Activated CD4-positive, CD25-positive, alpha-beta regulatory T cell treated with anti-CD3 and anti-CD28 coated beads, Interleukin-2, amount 50 U/mL, for 16 hours (primary cell): ENCODE measurements around the gene ILK.

Experiments
- DNase-seq: peaks from one replicate; pipeline ENCODE4 v3.0.0-alpha.2; 2020; ENCODE audit warnings: low read depth, low spot score

Gene ILK

GRCh38 chr11:6621711-6622211 lies 18.2 kb downstream of the ILK start:
- DNase-seq, result no peak

DNA sequence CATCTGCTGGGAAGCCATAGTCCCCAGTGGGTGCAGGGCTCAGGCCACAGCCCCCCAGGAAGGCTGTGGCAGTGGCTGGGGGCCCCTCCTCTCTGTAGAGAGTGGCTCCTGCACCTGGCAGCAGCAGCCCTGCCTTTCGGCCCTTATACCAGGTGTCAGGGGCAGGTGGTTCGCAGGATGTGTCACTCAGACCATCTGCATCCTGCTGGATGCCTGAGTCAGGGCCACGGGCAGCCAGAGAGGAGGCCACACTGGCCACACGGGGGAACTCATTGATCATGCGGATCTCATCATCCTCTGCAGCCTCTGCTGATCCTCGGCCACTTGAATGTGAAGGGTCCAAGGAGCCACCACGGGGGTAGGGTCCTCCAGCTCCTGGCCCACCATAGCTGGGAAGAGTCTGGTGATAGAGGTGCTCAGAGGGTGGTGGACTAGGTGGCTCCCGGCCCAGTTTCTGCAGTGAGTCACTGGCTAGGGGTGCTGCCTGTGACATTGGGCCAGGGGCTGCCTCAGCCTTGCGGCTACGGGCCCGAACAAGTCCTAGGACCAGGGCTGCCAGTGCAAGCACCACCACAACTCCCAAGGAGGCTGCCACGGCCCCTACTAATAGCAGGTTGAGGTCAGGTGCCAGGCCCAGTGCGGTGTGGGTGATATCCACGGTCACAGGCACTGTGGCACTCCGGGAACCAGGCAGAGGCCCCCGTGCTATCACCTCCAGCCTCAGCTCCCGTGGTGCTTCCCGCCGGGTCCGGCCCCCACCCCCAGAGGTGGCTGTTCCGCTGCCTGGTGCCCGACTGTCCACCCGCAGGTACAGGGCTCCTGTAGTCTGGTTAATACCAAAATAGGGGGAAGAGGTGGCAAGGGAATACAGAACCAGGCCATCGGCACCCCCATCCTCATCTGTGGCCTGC lies 18.9 kb downstream of the ILK start:
- DNase-seq, result no peak

DNA sequence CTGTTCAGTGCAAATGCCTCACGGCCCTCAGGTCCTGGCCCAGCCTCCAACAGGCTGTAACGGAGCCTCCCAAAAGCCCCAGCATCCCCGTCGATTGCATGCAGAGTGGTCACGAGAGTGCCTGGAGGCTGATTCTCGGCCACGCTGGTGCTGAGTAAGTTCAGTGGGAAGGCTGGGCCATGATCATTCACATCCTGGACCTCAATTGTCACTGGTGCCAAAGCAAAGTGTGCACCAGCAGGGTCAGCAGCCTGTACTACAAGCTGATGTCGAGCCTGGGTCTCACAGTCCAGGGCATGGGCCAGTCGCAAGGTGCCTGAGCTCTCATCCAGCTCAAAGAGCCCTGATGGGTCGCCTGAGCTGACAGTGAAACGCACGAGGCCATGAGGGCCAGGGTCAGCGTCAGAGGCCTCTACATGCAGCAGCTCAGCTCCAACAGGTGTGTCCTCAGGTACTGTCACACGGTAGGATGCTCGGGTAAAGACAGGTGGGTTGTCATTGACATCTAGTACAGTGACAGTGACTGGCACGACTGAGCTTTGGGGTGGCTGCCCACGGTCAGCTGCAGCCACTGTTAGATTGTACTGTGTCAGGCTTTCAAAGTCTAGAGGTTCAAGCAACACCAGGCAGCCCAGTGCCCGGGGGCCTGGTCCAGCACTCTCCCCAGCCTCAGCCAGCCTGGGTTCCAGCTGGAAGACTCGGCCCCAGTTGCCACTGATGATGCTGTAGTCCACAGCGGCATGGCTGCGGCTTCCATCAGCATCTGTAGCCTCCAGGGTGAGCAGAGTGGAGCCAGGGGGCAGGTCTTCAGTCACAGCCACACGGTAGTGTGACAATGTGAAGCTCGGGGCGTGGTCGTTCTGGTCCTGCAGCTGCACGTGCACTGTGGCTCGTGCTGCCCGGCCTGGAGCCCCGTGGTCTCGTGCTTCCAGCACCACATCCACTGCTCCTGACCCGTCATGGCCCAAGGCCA lies 20.1 kb downstream of the ILK start:
- DNase-seq, result no peak

DNA sequence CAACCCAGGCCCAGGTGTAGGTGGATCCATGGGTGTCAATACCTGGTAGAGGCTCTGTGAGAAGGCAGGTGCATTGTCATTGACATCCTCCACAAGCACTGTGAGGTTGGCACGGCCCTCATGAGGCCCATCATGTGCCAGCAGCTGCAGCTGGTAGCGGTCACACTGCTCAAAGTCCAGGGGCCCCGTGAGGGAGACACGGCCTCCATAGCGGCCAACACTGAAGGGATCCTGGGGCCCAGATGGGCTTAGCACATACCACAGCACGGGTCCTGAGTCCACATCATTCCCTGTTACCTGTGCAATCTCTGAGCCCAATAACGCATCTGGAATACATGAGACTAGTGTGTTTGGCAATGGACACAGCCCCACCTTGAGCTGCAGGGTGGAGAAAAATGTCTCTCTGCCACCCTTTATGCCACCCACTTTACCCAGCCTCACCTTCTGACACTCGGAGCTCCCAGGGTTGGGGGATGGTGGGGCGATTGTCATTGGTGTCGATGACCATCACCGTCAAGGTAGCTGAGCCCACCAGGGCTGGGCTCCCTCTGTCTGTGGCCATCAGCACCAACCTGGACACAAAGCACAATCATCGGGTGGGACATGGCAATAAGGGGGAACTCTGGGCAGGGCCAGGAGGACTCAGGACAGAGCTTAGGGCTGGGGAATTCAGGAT lies 21.7 kb downstream of the ILK start:
- DNase-seq, result no peak

- no peak for DNase-seq
Measured at GRCh38 chr11:6625832-6626420, 22.4 kb downstream of the ILK start.

DNA sequence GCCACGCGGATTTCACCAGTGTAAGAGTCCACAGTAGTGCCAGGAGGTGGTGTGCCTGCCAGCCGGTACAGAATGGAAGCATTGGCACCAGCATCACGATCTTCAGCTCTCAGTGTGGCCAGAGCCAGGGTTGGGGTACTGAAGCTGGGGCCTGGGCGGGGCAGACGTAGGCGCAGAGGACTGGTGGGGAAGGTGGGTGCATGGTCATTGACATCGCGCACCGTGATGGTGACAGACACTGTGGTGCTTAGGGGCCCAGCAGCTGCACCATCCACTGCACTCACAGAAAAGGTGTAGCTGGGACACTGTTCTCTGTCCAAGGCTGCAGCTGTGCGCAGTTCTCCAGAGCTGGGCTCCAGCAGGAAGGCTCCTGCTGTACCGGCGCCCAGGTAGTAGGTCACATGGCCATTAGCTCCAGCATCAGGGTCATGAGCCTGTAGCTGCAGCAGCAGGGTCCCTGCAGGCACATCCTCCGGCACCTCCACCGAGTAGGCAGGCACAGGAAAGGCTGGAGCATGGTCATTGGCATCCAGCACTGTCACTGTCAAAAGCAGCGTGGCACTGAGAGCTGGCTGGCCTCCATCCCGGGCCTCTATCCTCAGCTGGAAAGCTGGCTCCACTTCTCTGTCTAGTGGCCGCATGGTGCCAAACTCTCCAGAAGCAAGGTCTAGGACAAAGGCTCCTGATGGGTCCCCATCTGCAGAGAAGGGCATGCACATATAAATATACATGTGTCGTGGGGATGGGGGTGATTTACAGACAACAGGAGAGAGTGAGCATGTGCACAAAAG lies 23.6 kb downstream of the ILK start:
- no peak for DNase-seq

DNA sequence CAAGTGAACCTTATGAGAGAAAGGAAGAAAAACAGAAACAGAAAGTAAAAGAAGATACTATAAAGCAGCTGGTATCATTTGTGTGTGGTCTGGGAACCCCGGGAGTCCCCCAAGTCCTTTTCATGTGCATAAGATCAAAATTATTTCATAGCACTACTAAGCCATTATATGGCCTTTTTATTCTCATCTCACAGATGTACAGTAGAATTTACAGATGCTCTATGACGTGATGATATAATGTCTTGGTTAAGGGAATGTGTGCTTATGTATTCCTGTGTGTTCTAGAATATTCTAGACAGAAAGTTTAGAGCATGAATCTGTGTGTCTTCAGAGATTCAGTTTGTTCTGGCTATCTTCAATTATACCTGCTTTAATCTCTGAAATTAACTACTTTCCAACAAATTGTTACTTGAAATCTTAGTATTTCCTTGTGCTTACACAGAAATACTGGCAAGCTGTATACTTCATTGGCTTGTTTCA lies 24.2 kb downstream of the ILK start:
- no peak for DNase-seq

GRCh38 chr11:6628526-6628925 lies 25.0 kb downstream of the ILK start:
- DNase-seq, result no peak

- DNase-seq, result no peak
Measured at GRCh38 chr11:6629573-6629891, 26.0 kb downstream of the ILK start.

GRCh38 chr11:6629892-6630631 lies 26.5 kb downstream of the ILK start:
- DNase-seq, result no peak

GRCh38 chr11:6630632-6631291 lies 27.2 kb downstream of the ILK start:
- no peak for DNase-seq

GRCh38 chr11:6631361-6631890 lies 27.9 kb downstream of the ILK start:
- DNase-seq, result no peak

- DNase-seq, result no peak
Measured at GRCh38 chr11:6632116-6633073, 28.8 kb downstream of the ILK start.

- no peak for DNase-seq
Measured at GRCh38 chr11:6633422-6634408, 30.1 kb downstream of the ILK start.

- no peak for DNase-seq
Measured at GRCh38 chr11:6634534-6634933, 31.0 kb downstream of the ILK start.

GRCh38 chr11:6635082-6635932 lies 31.7 kb downstream of the ILK start:
- DNase-seq, result no peak
